ENCODE results near the gene INPP5A.

Gene INPP5A

DNA sequence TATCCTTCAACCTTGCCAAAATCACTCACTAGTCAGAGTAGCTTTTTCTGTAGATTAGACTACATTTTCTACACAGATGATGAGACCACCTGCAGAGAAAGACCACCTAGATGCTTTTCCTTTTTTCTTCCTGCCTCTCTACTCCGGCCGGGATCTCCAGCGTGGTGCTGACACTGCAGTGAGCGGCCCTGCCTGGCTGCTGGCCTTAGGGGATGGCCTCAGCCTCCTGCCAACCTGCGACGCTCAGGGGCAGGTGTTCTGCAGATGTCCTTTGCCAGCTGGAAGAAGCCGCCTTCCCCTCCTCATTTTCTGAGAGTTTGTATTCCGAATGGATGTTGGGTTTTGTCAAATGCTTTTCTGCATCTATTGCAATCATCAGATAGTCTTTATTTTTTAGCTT, 291.8 kb downstream of the INPP5A start:
- no peak for DNase-seq (ENCODE audit: low read depth in 1 of 2, low spot score in 1 of 2)

DNA sequence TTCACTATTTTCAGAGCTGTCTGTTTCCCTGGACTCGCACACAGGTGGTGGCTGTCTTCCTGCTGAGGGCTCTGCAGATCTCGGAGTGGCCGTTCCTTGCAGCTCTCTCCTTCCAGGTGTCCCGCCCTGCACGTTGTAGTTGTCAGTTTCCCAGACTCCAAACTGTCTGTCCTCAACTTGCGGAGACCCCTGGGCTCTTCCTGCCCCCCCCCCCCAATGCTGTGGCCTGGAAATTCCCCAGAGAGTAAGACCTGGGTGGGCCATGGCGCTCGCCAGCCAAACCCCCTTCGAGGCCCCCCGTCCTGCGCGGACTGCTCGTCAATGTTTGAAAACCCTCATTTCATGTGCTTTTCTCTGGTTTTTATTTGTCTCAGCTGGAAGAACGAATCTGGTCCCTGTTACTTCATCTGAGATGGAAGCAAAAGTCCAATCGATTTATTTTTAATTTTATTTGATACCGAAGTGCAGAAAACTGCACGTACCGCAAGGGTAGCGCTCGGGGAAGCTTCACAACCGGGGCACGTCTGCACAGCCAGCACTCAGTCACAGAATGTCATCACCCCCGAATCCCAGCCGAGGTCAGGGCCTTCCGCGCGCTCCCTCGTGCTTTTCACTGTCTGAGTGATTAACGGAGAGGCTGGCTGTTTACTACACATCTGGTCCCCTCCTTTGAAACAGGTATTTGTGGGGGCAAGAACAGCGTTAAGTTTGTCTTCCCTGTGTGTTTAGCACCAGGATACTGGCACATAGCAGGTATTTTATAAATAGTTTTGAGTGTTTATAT, 294.8 kb downstream of the INPP5A start:
- DNase-seq (ENCODE audit: low read depth in 1 of 2, low spot score in 1 of 2), result no peak
